ENCODE results near the gene RNF207.

The RNF207 gene

GRCh38 chr1:6249739-6250689 is 44.1 kb downstream of the RNF207 start:
- no peak for DNase-seq

DNA sequence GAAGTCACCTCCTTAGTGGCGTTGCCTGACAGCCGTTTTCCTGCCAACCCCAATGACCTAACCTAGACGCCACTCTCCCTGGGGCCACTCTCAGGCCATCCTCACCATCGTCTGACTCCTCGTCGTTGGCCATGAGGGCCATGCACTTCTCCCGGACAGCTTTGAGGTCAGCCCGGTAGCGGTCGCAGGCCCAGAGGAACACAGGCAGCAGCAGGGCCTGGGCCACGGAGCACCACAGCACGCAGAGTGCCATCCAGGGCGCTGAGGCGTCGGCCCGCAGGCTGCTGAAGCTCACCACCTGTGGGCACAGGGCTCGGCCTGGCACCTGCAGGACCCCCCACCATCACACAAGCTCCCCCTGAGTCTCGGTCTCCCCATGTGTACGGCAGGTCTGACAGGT is 45.3 kb downstream of the RNF207 start:
- no peak for DNase-seq

GRCh38 chr1:6251681-6252373 is 45.9 kb downstream of the RNF207 start:
- DNase-seq = no peak

DNA sequence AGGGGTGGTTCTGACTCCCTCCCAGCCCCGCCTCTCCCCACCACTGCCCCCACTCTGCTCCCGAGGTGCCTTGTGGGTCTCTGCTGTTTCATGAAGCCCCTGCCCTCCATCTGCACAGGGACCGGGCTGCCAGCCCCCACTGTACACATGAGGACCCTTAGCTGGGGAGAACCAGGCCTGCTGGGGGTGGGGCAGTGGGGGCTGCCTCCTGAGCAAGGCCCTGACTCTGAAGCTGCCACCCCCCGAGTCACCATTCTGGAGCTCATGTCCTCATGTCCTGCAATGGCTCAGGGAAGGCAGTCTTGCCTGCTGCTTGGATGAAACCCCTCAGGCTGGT is 46.4 kb downstream of the RNF207 start:
- no peak for DNase-seq

GRCh38 chr1:6253380-6253779 is 47.5 kb downstream of the RNF207 start:
- no peak for DNase-seq

DNA sequence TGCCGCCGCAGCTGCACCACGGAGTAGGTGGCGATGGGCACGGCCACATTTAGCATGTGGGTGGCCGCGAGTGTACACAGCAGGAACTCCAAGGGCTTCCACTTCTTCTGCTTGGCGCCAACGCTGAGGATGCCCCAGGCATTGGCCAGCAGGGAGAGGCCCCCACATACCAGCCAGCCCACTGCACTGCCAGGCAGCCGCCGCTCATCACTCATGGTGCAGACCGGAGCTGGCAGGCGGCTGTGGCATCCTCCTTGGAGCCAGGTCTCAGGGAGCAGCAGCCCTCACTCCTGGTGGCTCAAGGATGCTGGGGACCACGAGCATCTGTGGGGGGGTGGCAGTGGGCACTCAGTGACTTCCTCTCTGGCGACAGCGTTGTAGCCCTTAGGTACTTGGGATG is 48.8 kb downstream of the RNF207 start:
- DNase-seq = no peak

DNA sequence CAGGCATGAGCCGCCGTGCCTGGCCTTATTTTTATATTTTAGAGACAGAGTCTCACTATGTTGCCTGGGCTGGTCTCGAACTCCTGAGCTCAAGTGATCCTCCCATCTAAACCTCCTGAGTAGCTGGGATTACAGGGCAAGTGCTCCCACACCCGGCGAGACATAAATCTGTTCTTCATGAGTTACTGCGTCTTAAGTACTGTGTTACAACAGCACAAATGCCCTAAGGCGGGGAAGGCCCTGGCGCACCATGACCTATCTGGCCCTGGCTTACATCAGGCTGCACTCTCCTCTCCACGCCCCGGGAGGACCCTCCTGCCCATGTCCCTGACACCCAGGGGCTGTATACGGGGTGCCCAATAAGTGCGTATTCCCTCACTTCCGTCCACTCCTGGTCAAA is 50.7 kb downstream of the RNF207 start:
- no peak for DNase-seq

- DNase-seq = no peak
Measured at GRCh38 chr1:6257541-6258069, 51.7 kb downstream of the RNF207 start.

GRCh38 chr1:6258675-6259074 is 52.8 kb downstream of the RNF207 start:
- no peak for DNase-seq

DNA sequence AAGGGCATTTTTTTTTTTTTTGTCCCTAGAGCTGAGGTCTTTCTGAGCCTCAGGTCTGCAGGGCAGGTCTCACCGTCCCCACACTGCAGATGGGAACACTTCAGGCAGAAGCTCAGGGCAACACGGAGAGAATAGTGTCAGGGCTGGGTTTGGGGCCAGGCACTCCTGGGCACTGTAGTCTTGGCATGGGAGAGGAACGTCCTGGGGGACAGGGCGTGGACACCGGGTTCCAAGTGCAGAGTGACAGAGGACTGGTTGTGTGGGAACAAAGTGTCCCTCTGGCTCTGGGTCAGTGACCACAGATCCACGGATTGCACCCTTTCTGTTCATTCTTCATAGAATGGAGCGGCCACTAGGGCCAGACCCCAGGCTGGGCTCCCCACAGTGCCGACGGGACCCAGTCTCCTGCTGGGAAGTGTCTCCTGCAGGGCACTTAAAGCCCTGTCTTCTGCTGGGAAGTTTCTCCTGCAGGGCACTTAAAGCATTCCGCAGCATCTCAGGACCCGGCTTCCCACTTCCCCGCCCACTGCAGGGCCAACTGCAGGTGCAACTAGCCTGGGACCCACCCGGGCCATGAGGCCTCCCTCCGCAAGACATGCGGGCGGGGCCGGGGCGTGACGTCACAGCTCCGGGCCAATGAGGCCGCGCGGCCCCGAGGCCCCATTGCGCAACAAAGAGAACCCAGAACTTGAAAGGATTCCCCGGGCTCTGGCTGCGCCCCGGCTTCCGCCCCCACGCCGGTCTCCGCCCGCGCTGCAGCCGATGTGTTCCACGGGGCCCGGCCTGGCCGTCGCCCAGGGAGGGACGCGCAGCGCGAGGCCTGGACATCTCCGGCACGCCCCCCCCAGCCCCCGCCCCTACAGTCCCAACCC is 53.8 kb downstream of the RNF207 start:
- DNase-seq = peak; percentile 76 to 79

GRCh38 chr1:6260433-6260934 is 54.6 kb downstream of the RNF207 start:
- no peak for DNase-seq

DNA sequence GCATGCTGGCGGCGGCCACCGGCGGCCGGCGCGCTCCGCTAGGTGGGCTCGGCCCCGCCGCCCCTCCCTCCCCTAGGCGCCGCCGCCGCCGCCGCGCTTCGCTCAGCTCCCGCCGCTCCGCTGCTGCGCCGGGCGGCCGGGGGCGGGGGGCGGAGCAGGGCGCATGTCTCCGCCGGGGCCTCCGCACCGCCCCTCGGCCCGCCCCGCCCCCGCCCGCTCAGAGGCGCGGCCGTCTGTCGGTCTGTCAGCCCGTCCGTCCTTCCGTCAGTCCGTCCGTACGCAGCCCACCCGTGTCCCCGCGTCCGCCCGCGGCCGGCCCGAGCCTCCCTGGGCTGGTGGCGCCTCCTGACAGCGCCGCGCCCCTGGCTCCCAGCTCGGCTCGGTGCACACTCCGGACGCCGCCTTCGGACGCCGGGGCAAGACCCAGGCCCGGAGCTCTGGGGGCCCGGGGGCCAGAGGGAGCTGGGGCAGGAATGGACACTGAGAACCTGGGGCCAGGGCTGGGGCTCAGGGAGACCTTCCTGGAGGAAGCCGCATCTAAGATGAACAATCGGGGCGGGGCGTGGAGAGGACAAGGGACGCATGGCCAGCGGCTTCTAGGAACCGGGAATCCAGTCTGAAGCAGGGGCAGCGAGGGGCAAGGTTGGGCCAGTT is 55.2 kb downstream of the RNF207 start, which contains the start of gene GPR153:
GPR153 (minus strand) TSS at position 138 of the 654 bp plus-strand sequence. CDS start 6,193 bp downstream, outside the sequence.
- DNase-seq = peak; percentile 53 to 54

- no peak for DNase-seq
Measured at GRCh38 chr1:6261615-6261995, 55.7 kb downstream of the RNF207 start.

GRCh38 chr1:6262555-6263420 is 56.9 kb downstream of the RNF207 start:
- no peak for DNase-seq

GRCh38 chr1:6263716-6264115 is 57.8 kb downstream of the RNF207 start:
- DNase-seq = no peak

DNA sequence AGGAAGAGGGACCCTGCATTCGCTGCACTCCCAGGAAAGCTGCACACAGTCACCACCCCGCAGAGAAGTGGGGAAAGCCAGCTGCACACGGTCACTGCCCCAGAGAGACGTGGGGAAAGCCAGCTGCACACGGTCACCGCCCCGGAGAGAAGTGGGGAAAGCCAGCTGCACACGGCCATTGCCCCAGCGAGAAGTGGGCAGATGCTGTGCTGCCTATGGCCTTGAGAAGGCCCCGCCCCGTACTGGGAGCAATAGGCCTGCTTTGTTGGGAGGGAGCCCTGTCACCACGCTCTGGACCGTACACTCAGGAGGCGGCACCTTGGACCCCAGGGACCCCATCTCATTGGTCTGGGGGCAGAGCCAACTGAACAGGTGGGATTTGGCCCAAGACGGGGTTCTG is 59.2 kb downstream of the RNF207 start:
- no peak for DNase-seq

- DNase-seq = no peak
Measured at GRCh38 chr1:6266641-6267040, 60.7 kb downstream of the RNF207 start.

DNA sequence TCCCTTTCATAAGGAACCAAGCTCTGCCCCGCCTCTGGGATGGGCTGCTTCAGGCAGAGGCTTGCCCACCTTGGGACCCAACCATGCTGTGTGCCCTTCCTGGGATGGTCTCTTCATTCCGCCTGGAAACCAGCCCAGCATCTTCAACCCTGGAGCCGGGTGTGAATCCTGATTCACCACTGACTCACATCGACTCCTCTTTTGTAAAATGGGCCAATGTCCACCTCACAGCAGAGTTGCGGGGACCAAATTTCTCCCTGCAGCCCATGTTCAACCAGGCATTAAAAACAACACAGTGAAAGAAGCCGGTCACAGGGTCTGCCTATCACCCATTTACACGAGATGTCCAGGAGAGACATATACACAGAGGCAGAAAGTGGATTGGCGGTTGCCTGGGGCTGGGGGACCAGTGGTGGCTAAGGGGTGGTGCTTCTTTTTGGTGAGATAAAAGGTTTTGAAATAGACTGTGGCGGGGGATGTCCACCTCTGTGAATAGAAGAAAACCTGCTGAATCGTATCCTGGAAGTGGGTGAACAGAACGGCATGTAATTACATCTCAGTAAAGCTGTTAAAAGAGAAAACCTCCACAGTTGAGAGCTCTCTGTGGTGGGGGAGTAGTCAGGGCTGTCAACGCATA is 61.9 kb downstream of the RNF207 start:
- DNase-seq = no peak

DNA sequence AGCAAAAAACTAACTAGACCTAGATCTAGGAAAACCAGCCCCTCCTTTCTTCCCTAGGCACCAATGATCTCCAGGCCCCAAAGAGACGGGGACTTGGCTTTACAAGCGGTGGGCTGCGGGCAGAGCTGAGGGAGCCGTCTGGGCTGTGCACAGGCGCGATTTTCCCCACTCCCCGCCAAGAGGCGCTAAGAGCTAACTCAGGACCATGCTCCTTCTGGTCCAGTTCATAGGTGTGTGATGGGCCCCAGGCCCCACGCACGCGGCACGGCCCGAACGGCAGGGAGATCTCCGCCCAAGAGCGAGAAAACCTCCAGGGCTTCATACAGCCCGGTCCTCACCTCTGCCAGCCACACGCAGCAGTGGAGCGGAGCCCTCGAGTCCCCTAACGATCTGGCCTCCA is 62.5 kb downstream of the RNF207 start:
- no peak for DNase-seq

- no peak for DNase-seq
Measured at GRCh38 chr1:6269296-6269695, 63.4 kb downstream of the RNF207 start.
